ENCODE results near the gene ECEL1.

The ECEL1 gene

GRCh38 chr2:232497348-232497747 lies 9.7 kb upstream of the ECEL1 start:
- no peak for DNase-seq

- DNase-seq = no peak
These were observed 9.1 kb upstream of the ECEL1 start for GRCh38 chr2:232496501-232497270.

GRCh38 chr2:232495292-232495691 lies 7.7 kb upstream of the ECEL1 start:
- no peak for DNase-seq

- DNase-seq = no peak
These were observed 6.9 kb upstream of the ECEL1 start for GRCh38 chr2:232494542-232494941.

- no peak for DNase-seq
These were observed 6.3 kb upstream of the ECEL1 start for GRCh38 chr2:232493701-232494474.

GRCh38 chr2:232492963-232493700 lies 5.5 kb upstream of the ECEL1 start:
- DNase-seq = no peak

- no peak for DNase-seq
These were observed 4.7 kb upstream of the ECEL1 start for GRCh38 chr2:232492236-232492848.

GRCh38 chr2:232491139-232491780 lies 3.6 kb upstream of the ECEL1 start:
- DNase-seq = no peak

GRCh38 chr2:232490221-232491138 lies 2.8 kb upstream of the ECEL1 start:
- DNase-seq = no peak

GRCh38 chr2:232489516-232490220 lies 2.0 kb upstream of the ECEL1 start:
- DNase-seq = no peak

- DNase-seq = no peak
These were observed 1.2 kb upstream of the ECEL1 start for GRCh38 chr2:232488721-232489300.

GRCh38 chr2:232488097-232488711 lies 570 bp upstream of the ECEL1 start:
- no peak for DNase-seq

GRCh38 chr2:232486558-232487384 lies 863 bp downstream of the ECEL1 start:
- no peak for DNase-seq

GRCh38 chr2:232485757-232486557 lies 1.7 kb downstream of the ECEL1 start:
- no peak for DNase-seq

GRCh38 chr2:232485348-232485756 lies 2.3 kb downstream of the ECEL1 start:
- no peak for DNase-seq

- no peak for DNase-seq
These were observed 2.8 kb downstream of the ECEL1 start for GRCh38 chr2:232484628-232485347.
